PC-3 (cell line): ENCODE measurements around the gene DBX2. TPM values are rescaled to one million over a fixed set of nuclear protein-coding genes. Genes with fewer than 3 reads are reported as not detected.

ENCODE experiments used
- ATAC-seq: fragments of 200-7000 bp; cut with Tn5 transposase; 2 replicates; pipeline ENCODE4 v1.9.1; 2020; ENCODE audit warnings: mild to moderate bottlenecking, moderate library complexity
- BruUV-seq: library from RNA; stranded (reverse); fragments of 400-500 nt; replicated peaks from 2 replicates; lab custom pipeline; 2021; lab: Mats Ljungman, UMichigan
- CTCF ChIA-PET: fragments of 300-600 bp; sonication (Branson Sonifier 250); formaldehyde crosslinking; loops from one replicate; lab custom pipeline; 2022; ENCODE audit warnings: antibody characterized with exemption; lab: Charles Lee
- POLR2A ChIA-PET: fragments of 300-600 bp; sonication (Branson Sonifier 250); formaldehyde crosslinking; loops from one replicate; lab custom pipeline; 2022; ENCODE audit warnings: antibody characterized with exemption; ENCODE audit not compliant: unreplicated experiment; lab: Charles Lee
- DNase-seq: peaks from one replicate; pipeline ENCODE4 v3.0.0-alpha.2; 2015
- H2AFZ ChIP-seq: fragments of 300-600 bp; sonication (generic); 2 replicates; pipeline ENCODE4 v1.6.0; 2016; ENCODE audit warnings: antibody characterized with exemption, low read length
- H3F3A ChIP-seq: fragments of 300-600 bp; sonication (generic); one replicate; pipeline ENCODE4 v1.6.0; 2017; ENCODE audit warnings: antibody characterized with exemption, low read length, control low read depth, mild to moderate bottlenecking; ENCODE audit not compliant: unreplicated experiment
- H3K27ac ChIP-seq: fragments of 300-600 bp; sonication (generic); 2 replicates; pipeline ENCODE4 v1.5.1; 2016; ENCODE audit warnings: mild to moderate bottlenecking, low read length
- H3K27me3 ChIP-seq: fragments of 300-600 bp; sonication (generic); 2 replicates; pipeline ENCODE4 v1.6.1; 2016; ENCODE audit warnings: low read length, mixed read lengths
- H3K36me3 ChIP-seq: fragments of 300-600 bp; sonication (generic); 2 replicates; pipeline ENCODE4 v1.6.1; 2016; ENCODE audit warnings: low read depth, mixed run types, low read length, mixed read lengths
- H3K4me1 ChIP-seq: fragments of 300-600 bp; sonication (generic); 2 replicates; pipeline ENCODE4 v1.5.1; 2016; ENCODE audit warnings: low read length; ENCODE audit not compliant: insufficient read depth
- H3K4me2 ChIP-seq: fragments of 300-600 bp; sonication (generic); 2 replicates; pipeline ENCODE4 v1.6.0; 2016; ENCODE audit warnings: low read length
- H3K4me3 ChIP-seq: fragments of 300-600 bp; sonication (generic); 2 replicates; pipeline ENCODE4 v1.5.1; 2016; ENCODE audit warnings: mild to moderate bottlenecking, low read length, mixed read lengths
- H3K79me2 ChIP-seq: fragments of 300-600 bp; sonication (generic); 2 replicates; pipeline ENCODE4 v1.6.1; 2017; ENCODE audit warnings: low read length, mixed read lengths
- H3K9ac ChIP-seq: fragments of 300-600 bp; sonication (generic); 2 replicates; pipeline ENCODE4 v1.6.0; 2016; ENCODE audit warnings: mild to moderate bottlenecking, low read length
- H3K9me2 ChIP-seq: fragments of 300-600 bp; sonication (generic); replicated peaks from 2 replicates; pipeline ENCODE4 v1.6.1; 2016; ENCODE audit warnings: mixed run types, low read length, mixed read lengths
- H3K9me3 ChIP-seq: fragments of 300-600 bp; sonication (generic); 2 replicates; pipeline ENCODE4 v1.6.1; 2016; ENCODE audit warnings: low read length, mixed read lengths
- H4K20me1 ChIP-seq: fragments of 300-600 bp; sonication (generic); 2 replicates; pipeline ENCODE4 v1.6.1; 2016; ENCODE audit warnings: low read length, mixed read lengths
- EZH2 ChIP-seq: fragments of 300-600 bp; sonication (generic); IDR thresholded peaks from one replicate; pipeline ENCODE4 v1.6.1; 2017; ENCODE audit warnings: antibody characterized with exemption, mild to moderate bottlenecking, low read length; ENCODE audit not compliant: unreplicated experiment
- EZH2phosphoT487 ChIP-seq: fragments of 300-600 bp; sonication (generic); IDR thresholded peaks from 2 replicates; pipeline ENCODE4 v1.6.1; 2018; ENCODE audit warnings: mild to moderate bottlenecking, antibody characterized with exemption, low read length, borderline replicate concordance
- intact Hi-C: fragments of 100-400 bp; cut with micrococcal nuclease; formaldehyde crosslinking; loops from 2 replicates; pipeline ENCODE4 v1.9.0; 2023
- total RNA-seq: library from RNA; depleted of rRNA; stranded (reverse); fragments of >200 nt; gene quantifications from 2 replicates; pipeline ENCODE4 v1.2.3, GENCODE V29; 2014
- TF ChIP-seq, protein P1 (sequence below): fragments of 300-600 bp; sonication (generic); conservative IDR thresholded peaks from 2 replicates; pipeline ENCODE4 v1.5.1; 2017; ENCODE audit warnings: antibody characterized with exemption, low read depth, mild to moderate bottlenecking, low read length

Gene DBX2
- total RNA-seq, 1 experiment from 2014 or later, result not detected

DNA sequence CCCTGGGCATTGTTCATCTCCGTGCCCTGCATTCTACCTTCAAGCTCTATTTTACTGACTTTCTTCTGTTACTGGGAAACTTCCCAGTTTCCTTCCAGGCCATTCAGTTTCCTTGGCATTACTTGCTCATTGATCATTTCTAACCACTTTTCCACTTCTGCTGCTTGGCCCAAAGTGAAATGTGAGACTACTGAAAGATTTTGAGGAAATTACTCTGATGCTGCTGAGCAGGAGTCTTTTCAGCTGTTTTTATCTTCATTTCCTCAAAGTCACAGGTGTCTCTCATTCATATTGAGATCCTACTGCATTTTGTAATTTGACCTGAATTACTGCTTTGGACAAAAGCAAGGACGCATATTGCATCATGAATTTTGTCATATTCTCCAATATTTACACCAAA is 26.4 kb upstream of the DBX2 start:
- intact Hi-C loops, result no loop called here
- ChIA-PET POLR2A (no interaction called here), CTCF (no interaction called here)
- Histone ChIP-seq H3K9me2 (no peaks in the 10 kb centered on the region), H2AFZ (no peak overlapping the region), H3F3A (no peaks in the 10 kb centered on the region), H3K27me3 (peaks cover 58% of the 10 kb centered on the region), H4K20me1 (no peaks in the 10 kb centered on the region), H3K9ac (no peak overlapping the region), H3K9me3 (no peaks in the 10 kb centered on the region), H3K79me2 (no peaks in the 10 kb centered on the region), H3K4me3 (no peak overlapping the region), H3K4me2 (no peak overlapping the region), H3K4me1 (no peaks in the 10 kb centered on the region), H3K36me3 (no peaks in the 10 kb centered on the region), H3K27ac (no peak overlapping the region)
- no peak for ATAC-seq
- no TSS peak for BruUV-seq
- TF ChIP-seq EZH2phosphoT487 (no peak), EZH2 (no peak)
- TF ChIP-seq, protein P1, sequence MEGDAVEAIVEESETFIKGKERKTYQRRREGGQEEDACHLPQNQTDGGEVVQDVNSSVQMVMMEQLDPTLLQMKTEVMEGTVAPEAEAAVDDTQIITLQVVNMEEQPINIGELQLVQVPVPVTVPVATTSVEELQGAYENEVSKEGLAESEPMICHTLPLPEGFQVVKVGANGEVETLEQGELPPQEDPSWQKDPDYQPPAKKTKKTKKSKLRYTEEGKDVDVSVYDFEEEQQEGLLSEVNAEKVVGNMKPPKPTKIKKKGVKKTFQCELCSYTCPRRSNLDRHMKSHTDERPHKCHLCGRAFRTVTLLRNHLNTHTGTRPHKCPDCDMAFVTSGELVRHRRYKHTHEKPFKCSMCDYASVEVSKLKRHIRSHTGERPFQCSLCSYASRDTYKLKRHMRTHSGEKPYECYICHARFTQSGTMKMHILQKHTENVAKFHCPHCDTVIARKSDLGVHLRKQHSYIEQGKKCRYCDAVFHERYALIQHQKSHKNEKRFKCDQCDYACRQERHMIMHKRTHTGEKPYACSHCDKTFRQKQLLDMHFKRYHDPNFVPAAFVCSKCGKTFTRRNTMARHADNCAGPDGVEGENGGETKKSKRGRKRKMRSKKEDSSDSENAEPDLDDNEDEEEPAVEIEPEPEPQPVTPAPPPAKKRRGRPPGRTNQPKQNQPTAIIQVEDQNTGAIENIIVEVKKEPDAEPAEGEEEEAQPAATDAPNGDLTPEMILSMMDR, result no peak
- no peak for DNase-seq

DNA sequence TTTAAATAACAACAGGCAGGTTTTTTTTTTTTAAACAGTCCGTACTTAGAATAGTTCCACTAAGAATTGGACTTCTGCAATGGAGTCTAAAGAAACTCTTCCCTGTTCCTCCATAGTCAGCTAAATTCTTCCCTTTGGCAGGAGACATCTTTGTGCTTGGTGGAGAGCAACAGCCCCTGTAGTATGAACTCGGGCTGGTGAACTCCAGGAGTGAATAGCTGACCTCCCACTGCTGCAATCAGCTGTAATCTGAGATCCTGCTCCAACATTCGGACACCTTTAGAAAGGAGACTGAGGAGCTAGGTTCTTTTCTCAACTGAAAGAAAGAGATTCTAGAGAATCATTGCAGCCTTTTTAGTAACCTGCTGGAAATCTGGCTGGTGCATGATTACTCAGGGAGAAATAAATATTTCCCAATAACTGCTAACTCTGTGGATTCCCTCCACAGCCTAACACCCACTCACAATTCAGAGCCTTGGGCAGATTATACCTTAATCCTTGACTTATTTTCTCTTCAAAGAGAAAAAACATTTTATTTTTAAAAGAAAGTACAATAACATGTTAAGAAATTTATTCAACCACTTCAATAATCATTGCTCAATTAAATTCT is 25.6 kb upstream of the DBX2 start:
- TF ChIP-seq, protein P1, result no peak
- TF ChIP-seq EZH2phosphoT487 (no peak), EZH2 (no peak)
- intact Hi-C loops, result no loop called here
- Histone ChIP-seq H3K9me3 (no peaks in the 10 kb centered on the region), H3K27me3 (peaks cover 62% of the 10 kb centered on the region), H4K20me1 (no peaks in the 10 kb centered on the region), H2AFZ (no peak overlapping the region), H3K4me1 (no peaks in the 10 kb centered on the region), H3K4me2 (no peak overlapping the region), H3K27ac (no peak overlapping the region), H3K9me2 (no peaks in the 10 kb centered on the region), H3F3A (no peaks in the 10 kb centered on the region), H3K36me3 (no peaks in the 10 kb centered on the region), H3K79me2 (no peaks in the 10 kb centered on the region), H3K4me3 (no peak overlapping the region), H3K9ac (no peak overlapping the region)
- BruUV-seq, result no TSS peak
- ATAC-seq (no peak), DNase-seq (no peak)
- CTCF ChIA-PET, result no interaction called here
- POLR2A ChIA-PET, result interaction anchor here (0.5 kb wide), 1 partner anchor 530 kb away, joined by 5 read pairs; no protein-coding TSS in a partner anchor

DNA sequence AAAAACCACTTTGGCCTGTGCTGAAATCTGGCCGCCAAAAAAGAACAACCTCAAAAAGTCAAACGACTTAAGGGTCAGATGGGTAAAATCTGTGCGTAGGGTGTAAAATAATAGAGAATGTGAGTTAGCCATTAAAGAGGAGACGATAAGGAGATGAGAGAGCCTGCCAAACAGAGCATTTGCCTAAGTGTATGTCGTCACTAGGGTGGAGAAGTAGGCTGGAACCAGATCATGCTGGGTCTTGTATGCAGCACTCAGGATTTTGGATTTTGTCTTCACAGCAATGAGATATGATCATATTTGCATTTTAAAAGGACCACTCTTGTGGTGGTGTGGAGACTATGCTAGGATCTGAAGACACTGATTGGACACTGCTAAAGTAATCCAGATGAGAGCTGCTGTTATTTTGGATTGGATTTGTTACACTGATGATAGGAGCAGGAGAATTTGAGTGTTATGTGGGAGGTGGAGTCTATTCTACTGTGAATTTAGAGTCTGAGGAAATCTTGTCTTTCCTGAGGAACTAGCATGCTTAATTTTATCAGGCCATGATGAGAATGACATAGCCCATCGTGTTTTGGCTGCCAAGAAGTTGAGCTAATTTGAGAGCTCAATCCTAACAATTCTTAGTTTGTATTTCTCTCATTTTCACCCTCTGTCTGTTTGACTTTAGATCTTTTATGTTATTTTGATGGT is 24.8 kb upstream of the DBX2 start:
- Histone ChIP-seq H4K20me1 (no peaks in the 10 kb centered on the region), H2AFZ (no peak overlapping the region), H3K4me1 (no peaks in the 10 kb centered on the region), H3K4me3 (no peak overlapping the region), H3K4me2 (no peak overlapping the region), H3K27ac (no peak overlapping the region), H3K9me2 (no peaks in the 10 kb centered on the region), H3K9me3 (no peaks in the 10 kb centered on the region), H3K9ac (no peak overlapping the region), H3K27me3 (peaks cover 60% of the 10 kb centered on the region), H3K36me3 (no peaks in the 10 kb centered on the region), H3K79me2 (no peaks in the 10 kb centered on the region), H3F3A (no peaks in the 10 kb centered on the region)
- ChIA-PET POLR2A (interaction anchor here (0.5 kb wide), 1 partner anchor 529 kb away, joined by 5 read pairs; no protein-coding TSS in a partner anchor), CTCF (no interaction called here)
- TF ChIP-seq EZH2, result no peak
- TF ChIP-seq, protein P1, result no peak
- no peak for TF ChIP-seq EZH2phosphoT487
- no peak for DNase-seq
- intact Hi-C loops, result no loop called here
- no TSS peak for BruUV-seq
- ATAC-seq, result no peak
